Smooth muscle cell (in vitro differentiated cells): Measurements from ENCODE around the gene LYST. TPM values are rescaled to one million over a fixed set of nuclear protein-coding genes. Genes with fewer than 3 reads are reported as not detected.

Experiments
- DNase-seq: peaks from one replicate; lab custom pipeline; 2025; ENCODE audit not compliant: unreplicated experiment; lab: John Stamatoyannopoulos, UW
- H2AFZ ChIP-seq: fragments of 200-600 bp; sonication (generic); 2 replicates; pipeline ENCODE4 v1.6.0; 2016; ENCODE audit warnings: antibody characterized with exemption, low read depth, mild to moderate bottlenecking
- H3F3A ChIP-seq: fragments of 200-600 bp; sonication (generic); 2 replicates; pipeline ENCODE4 v1.6.0; 2017; ENCODE audit warnings: antibody characterized with exemption, low read depth
- H3K27ac ChIP-seq: fragments of 200-600 bp; sonication (generic); 2 replicates; pipeline ENCODE4 v1.5.1; 2016; ENCODE audit warnings: low read depth, mild to moderate bottlenecking
- H3K27me3 ChIP-seq: fragments of 200-600 bp; sonication (generic); 2 replicates; pipeline ENCODE4 v1.6.1; 2016; ENCODE audit warnings: low read depth, mild to moderate bottlenecking
- H3K36me3 ChIP-seq: fragments of 200-600 bp; sonication (generic); 2 replicates; pipeline ENCODE4 v1.5.1; 2016; ENCODE audit warnings: low read depth
- H3K4me1 ChIP-seq: fragments of 200-600 bp; sonication (generic); 2 replicates; pipeline ENCODE4 v1.5.1; 2016; ENCODE audit warnings: low read depth
- H3K4me2 ChIP-seq: fragments of 200-600 bp; sonication (generic); 2 replicates; pipeline ENCODE4 v1.6.0; 2016; ENCODE audit warnings: mild to moderate bottlenecking
- H3K4me3 ChIP-seq: fragments of 200-600 bp; sonication (generic); 2 replicates; pipeline ENCODE4 v1.5.1; 2016; ENCODE audit warnings: mild to moderate bottlenecking
- H3K79me2 ChIP-seq: fragments of 200-600 bp; sonication (generic); 2 replicates; pipeline ENCODE4 v1.6.0; 2016; ENCODE audit warnings: low read depth, mild to moderate bottlenecking
- H3K9ac ChIP-seq: fragments of 200-600 bp; sonication (generic); 2 replicates; pipeline ENCODE4 v1.6.0; 2016; ENCODE audit warnings: low read depth
- H3K9me3 ChIP-seq: fragments of 200-600 bp; sonication (generic); replicated peaks from 2 replicates; pipeline ENCODE4 v1.5.1; 2016; ENCODE audit warnings: low read depth
- H4K20me1 ChIP-seq: fragments of 200-600 bp; sonication (generic); 2 replicates; pipeline ENCODE4 v1.6.0; 2016; ENCODE audit warnings: low read depth
- WGBS: methylation state at CpG from one replicate; pipeline ENCODE4 v1.1.7; 2016; ENCODE audit warnings: low lambda C conversion rate; 5-methylcytosine and 5-hydroxymethylcytosine counted together
- polyA plus RNA-seq: library from polyadenylated mRNA; unstranded; fragments of >200 nt; fragmentation: Nextera tagmentation; extraction: Ambion mirVana; gene quantifications from 2 replicates; pipeline ENCODE4 v1.2.1, GENCODE V29; 2016
- total RNA-seq: library from RNA; depleted of rRNA; stranded (reverse); fragments of >200 nt; gene quantifications from 2 replicates; pipeline ENCODE4 v1.2.3, GENCODE V29; 2014
- TF ChIP-seq, protein P1 (sequence below): fragments of 200-600 bp; sonication (generic); IDR thresholded peaks from 2 replicates; pipeline ENCODE4 v1.5.1; 2017; ENCODE audit warnings: borderline replicate concordance, mild to moderate bottlenecking, antibody characterized with exemption; ENCODE audit not compliant: insufficient read depth, poor library complexity, severe bottlenecking

LYST gene
- total and polyA plus RNA-seq, 2 experiments from 2014 or later, result 2.2 to 13.5 TPM

DNA sequence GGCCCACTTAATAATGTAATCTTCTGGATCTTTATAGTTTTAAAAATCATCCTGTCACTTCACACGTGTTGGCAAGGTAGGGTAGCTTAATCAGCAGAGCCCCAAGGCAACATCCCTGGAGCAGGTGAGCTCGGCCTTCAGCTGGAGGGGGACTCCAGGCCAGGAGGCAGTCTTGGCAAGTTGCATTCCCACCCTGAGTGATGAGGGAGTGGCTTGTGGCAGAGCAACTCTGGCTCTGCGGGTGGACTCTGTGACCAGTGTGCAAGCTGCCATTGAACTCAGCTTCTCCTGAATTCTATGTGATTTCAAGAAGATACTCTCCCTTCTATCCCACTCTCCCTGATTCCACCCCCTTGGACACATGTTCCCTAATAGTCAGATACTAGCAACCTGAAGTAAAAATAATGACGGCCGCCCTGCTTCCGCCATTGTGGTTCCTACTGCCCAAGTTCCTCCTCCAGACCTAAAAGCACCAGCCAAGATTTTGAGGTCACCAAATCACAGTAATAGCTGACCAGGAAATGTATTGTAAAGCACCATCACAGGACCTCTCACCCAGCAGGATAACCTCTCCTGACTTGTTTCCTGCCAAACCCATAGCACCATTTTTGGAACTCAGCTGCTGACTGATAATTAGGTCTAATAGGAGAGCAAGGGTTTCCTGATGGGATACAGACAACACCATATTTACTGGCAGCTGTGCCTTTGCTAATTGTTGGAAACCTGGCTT, 11.5 kb upstream of the LYST start:
- Histone ChIP-seq H3K9me3 (no peaks in the 10 kb centered on the region), H3K4me2 (no peak overlapping the region), H3K9ac (no peak overlapping the region), H3K4me3 (no peak overlapping the region), H3K36me3 (no peaks in the 10 kb centered on the region), H3K79me2 (no peaks in the 10 kb centered on the region), H3K4me1 (no peaks in the 10 kb centered on the region), H3K27me3 (peaks cover 25% of the 10 kb centered on the region), H4K20me1 (no peaks in the 10 kb centered on the region), H3K27ac (no peak overlapping the region), H2AFZ (no peak overlapping the region), H3F3A (no peaks in the 10 kb centered on the region)
- DNase-seq, result no peak
- 85% methylated on average over 6 of the region's 6 CpGs for WGBS
- TF ChIP-seq, protein P1, sequence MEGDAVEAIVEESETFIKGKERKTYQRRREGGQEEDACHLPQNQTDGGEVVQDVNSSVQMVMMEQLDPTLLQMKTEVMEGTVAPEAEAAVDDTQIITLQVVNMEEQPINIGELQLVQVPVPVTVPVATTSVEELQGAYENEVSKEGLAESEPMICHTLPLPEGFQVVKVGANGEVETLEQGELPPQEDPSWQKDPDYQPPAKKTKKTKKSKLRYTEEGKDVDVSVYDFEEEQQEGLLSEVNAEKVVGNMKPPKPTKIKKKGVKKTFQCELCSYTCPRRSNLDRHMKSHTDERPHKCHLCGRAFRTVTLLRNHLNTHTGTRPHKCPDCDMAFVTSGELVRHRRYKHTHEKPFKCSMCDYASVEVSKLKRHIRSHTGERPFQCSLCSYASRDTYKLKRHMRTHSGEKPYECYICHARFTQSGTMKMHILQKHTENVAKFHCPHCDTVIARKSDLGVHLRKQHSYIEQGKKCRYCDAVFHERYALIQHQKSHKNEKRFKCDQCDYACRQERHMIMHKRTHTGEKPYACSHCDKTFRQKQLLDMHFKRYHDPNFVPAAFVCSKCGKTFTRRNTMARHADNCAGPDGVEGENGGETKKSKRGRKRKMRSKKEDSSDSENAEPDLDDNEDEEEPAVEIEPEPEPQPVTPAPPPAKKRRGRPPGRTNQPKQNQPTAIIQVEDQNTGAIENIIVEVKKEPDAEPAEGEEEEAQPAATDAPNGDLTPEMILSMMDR, result no peak

DNA sequence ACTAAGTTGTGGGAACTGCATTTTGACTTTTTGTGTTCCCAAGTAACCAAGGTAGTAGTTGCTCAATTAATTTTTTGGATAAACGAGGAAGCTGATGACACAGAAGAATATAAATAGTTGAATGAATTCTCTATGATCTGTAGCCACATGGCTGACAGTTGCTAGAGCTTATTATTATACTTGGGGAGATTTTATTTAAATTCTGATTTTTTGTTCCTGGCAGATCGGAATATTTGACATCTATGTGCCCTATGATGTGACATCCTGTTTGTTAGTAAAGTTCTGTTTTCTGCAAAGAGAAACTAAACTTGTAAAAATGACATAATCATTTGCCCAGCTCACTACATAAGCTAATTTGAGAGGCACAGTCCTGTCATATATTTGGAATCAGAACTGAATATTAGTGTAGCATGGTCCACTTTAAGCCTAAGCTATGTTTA, 9.7 kb upstream of the LYST start:
- Histone ChIP-seq H3K4me1 (no peaks in the 10 kb centered on the region), H3K27ac (no peak overlapping the region), H3K4me2 (no peak overlapping the region), H3K9me3 (no peaks in the 10 kb centered on the region), H4K20me1 (no peaks in the 10 kb centered on the region), H3K4me3 (no peak overlapping the region), H3K79me2 (no peaks in the 10 kb centered on the region), H3K36me3 (no peaks in the 10 kb centered on the region), H3F3A (no peaks in the 10 kb centered on the region), H3K9ac (no peak overlapping the region), H3K27me3 (peaks cover 28% of the 10 kb centered on the region), H2AFZ (no peak overlapping the region)
- TF ChIP-seq, protein P1, result no peak
- WGBS, result 89% methylated on average over 2 of the region's 2 CpGs
- DNase-seq, result no peak

DNA sequence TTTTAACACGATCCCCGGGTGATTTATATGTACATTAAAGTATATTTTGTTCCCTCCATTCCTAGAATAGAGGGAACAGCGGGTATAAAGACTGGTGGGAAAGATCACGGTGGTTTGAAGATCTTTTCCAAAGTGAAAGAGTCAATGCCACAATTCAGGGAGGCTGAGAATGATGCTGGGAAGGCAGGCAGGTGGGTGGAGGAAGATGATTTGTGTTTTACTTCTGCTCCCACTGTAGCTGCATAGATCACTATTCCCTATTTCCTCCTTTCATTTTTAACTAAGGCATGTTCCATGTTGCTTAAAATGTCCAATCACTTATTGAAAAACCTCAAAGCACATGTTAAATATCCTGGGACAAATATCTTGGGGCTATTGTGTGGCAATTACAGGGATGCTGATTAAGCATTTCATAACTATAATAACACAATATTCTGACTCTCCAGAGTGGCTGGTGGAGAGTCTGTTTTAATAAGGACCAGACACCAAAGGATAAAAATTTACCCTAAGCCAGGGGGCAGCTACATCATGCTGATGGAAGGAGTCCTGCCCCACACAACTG, 8.4 kb upstream of the LYST start:
- H3K4me2 ChIP-seq, result no peak overlapping the region
- WGBS, result 83% methylated on average over 4 of the region's 4 CpGs
- TF ChIP-seq, protein P1, result no peak
- H3K79me2 ChIP-seq, result no peaks in the 10 kb centered on the region
- no peak overlapping the region for H2AFZ ChIP-seq
- no peak overlapping the region for H3K27ac ChIP-seq
- H3K9ac ChIP-seq, result no peak overlapping the region
- no peaks in the 10 kb centered on the region for H3K36me3 ChIP-seq
- H3K9me3 ChIP-seq, result no peaks in the 10 kb centered on the region
- no peak overlapping the region for H3K4me3 ChIP-seq
- H3K4me1 ChIP-seq, result no peaks in the 10 kb centered on the region
- no peaks in the 10 kb centered on the region for H4K20me1 ChIP-seq
- no peaks in the 10 kb centered on the region for H3F3A ChIP-seq
- peaks cover 25% of the 10 kb centered on the region for H3K27me3 ChIP-seq
- no peak for DNase-seq
